WTC11 (cell line): ENCODE results near the gene RRN3. TPM values are rescaled to one million over a fixed set of nuclear protein-coding genes. Genes with fewer than 3 reads are reported as not detected.
"Not testable (repeated sequence)": the region's sequence is repeated elsewhere in the genome, so short reads cannot be mapped to it uniquely, and the experiment has no call there.

Source experiments
- ATAC-seq: fragments of 200-7000 bp; cut with Tn5 transposase; 2 replicates; pipeline ENCODE4 v1.10.0; 2021; ENCODE audit warnings: mild to moderate bottlenecking, moderate library complexity
- CTCF ChIA-PET: fragments of 300-600 bp; sonication (Branson Sonifier 250); formaldehyde crosslinking; loops from one replicate; lab custom pipeline; 2021; ENCODE audit warnings: antibody characterized with exemption; lab: Charles Lee
- POLR2A ChIA-PET: fragments of 350-600 bp; sonication (Branson Sonifier 250); formaldehyde crosslinking; loops from one replicate; lab custom pipeline; 2021; ENCODE audit warnings: antibody characterized with exemption; lab: Charles Lee
- DNase-seq: peaks from one replicate; pipeline ENCODE4 v3.0.0; 2021; ENCODE audit warnings: low spot score
- H3K27ac Mint-ChIP-seq: 2 replicates; pipeline ENCODE4 v1.8.0; 2021; ENCODE audit warnings: mixed read lengths
- H3K27me3 Mint-ChIP-seq: 2 replicates; pipeline ENCODE4 v1.8.0; 2021; ENCODE audit warnings: low read depth, mild to moderate bottlenecking, moderate library complexity, mixed read lengths
- H3K36me3 Mint-ChIP-seq: 2 replicates; pipeline ENCODE4 v1.8.0; 2021; ENCODE audit warnings: mixed read lengths
- H3K4me1 Mint-ChIP-seq: 2 replicates; pipeline ENCODE4 v1.8.0; 2022; ENCODE audit warnings: mixed read lengths
- H3K4me3 Mint-ChIP-seq: 2 replicates; pipeline ENCODE4 v1.8.0; 2021; ENCODE audit warnings: mild to moderate bottlenecking, moderate library complexity, mixed read lengths
- H3K9me3 Mint-ChIP-seq: 2 replicates; pipeline ENCODE4 v1.8.0; 2021; ENCODE audit warnings: mixed read lengths
- AFF4 ChIP-seq: sonication (generic); formaldehyde crosslinking; IDR thresholded peaks from 2 replicates; pipeline ENCODE4 v1.8.1; 2023; ENCODE audit warnings: mild to moderate bottlenecking, missing genetic modification reagents, borderline replicate concordance
- ATF2 ChIP-seq: sonication (generic); formaldehyde crosslinking; IDR thresholded peaks from 2 replicates; pipeline ENCODE4 v1.8.1; 2022; ENCODE audit warnings: low read depth, missing genetic modification reagents, borderline replicate concordance
- ATF6 ChIP-seq: sonication (generic); formaldehyde crosslinking; IDR thresholded peaks from 2 replicates; pipeline ENCODE4 v1.8.1; 2023; ENCODE audit warnings: mild to moderate bottlenecking, missing genetic modification reagents
- E2F5 ChIP-seq: sonication (generic); formaldehyde crosslinking; IDR thresholded peaks from 2 replicates; pipeline ENCODE4 v1.8.1; 2022; ENCODE audit warnings: mild to moderate bottlenecking, moderate library complexity, missing genetic modification reagents
- EMX1 ChIP-seq: fragments of 250-450 bp; sonication (Bioruptor Pico); IDR thresholded peaks from 2 replicates; pipeline ENCODE4 v1.8.0; 2021; ENCODE audit warnings: mild to moderate bottlenecking
- GRHL2 ChIP-seq: fragments of 250-450 bp; sonication (Bioruptor Pico); IDR thresholded peaks from 2 replicates; pipeline ENCODE4 v1.8.0; 2022; ENCODE audit warnings: mild to moderate bottlenecking, moderate library complexity; ENCODE audit not compliant: insufficient replicate concordance, severe bottlenecking
- HMGA2 ChIP-seq: fragments of 250-450 bp; sonication (Bioruptor Pico); IDR thresholded peaks from 2 replicates; pipeline ENCODE4 v1.4.0; 2021; ENCODE audit warnings: mild to moderate bottlenecking, moderate library complexity
- KAT7 ChIP-seq: sonication (generic); formaldehyde crosslinking; IDR thresholded peaks from 2 replicates; pipeline ENCODE4 v1.8.1; 2023; ENCODE audit warnings: missing genetic modification reagents, mild to moderate bottlenecking, borderline replicate concordance
- RORB ChIP-seq: fragments of 250-450 bp; sonication (Bioruptor Pico); IDR thresholded peaks from 2 replicates; pipeline ENCODE4 v1.9.0; 2021; ENCODE audit warnings: mild to moderate bottlenecking
- SMAD4 ChIP-seq: sonication (generic); formaldehyde crosslinking; IDR thresholded peaks from 2 replicates; pipeline ENCODE4 v1.8.0; 2022; ENCODE audit warnings: mild to moderate bottlenecking, missing genetic modification reagents
- ZBTB43 ChIP-seq: sonication (generic); formaldehyde crosslinking; IDR thresholded peaks from 2 replicates; pipeline ENCODE4 v1.8.1; 2023; ENCODE audit warnings: mild to moderate bottlenecking, missing genetic modification reagents
- ZNF396 ChIP-seq: fragments of 250-450 bp; sonication (Bioruptor Pico); IDR thresholded peaks from 2 replicates; pipeline ENCODE4 v1.8.0; 2021; ENCODE audit warnings: mild to moderate bottlenecking, moderate library complexity, borderline replicate concordance
- ZNF416 ChIP-seq: fragments of 250-450 bp; sonication (Bioruptor Pico); IDR thresholded peaks from 2 replicates; pipeline ENCODE4 v1.9.0; 2021; ENCODE audit warnings: mild to moderate bottlenecking, inconsistent platforms
- ZSCAN18 ChIP-seq: fragments of 250-450 bp; sonication (Bioruptor Pico); IDR thresholded peaks from 2 replicates; pipeline ENCODE4 v2.1.2; 2022; ENCODE audit warnings: mild to moderate bottlenecking, moderate library complexity
- total RNA-seq: library from RNA; stranded (reverse); gene quantifications from 3 replicates; pipeline ENCODE4 v1.2.3, GENCODE V29; 2021

The RRN3 gene
- total RNA-seq, 1 experiment from 2014 or later: 25.6 TPM

- POLR2A ChIA-PET: no interaction called here
- CTCF ChIA-PET: interaction anchor here (1.2 to 4.4 kb wide), 2 partner anchors 12 to 16 kb away, joined by 3 to 20 read pairs; partner anchors contain the start of gene NTAN1
- H3K27ac Mint-ChIP-seq: no peak overlapping the region; the same call in 1 of the 2 replicates
- TF ChIP-seq SMAD4 (CRISPR knock-in tag): no peak
- TF ChIP-seq HMGA2 (CRISPR knock-in tag): no peak
- TF ChIP-seq ATF6: no peak
- no peak for TF ChIP-seq EMX1
- no peak for TF ChIP-seq AFF4 (CRISPR knock-in tag)
- no peak for TF ChIP-seq ZNF416 (CRISPR knock-in tag)
- no peak for TF ChIP-seq E2F5
- no peak for TF ChIP-seq ATF2 (CRISPR knock-in tag)
- TF ChIP-seq ZBTB43 (CRISPR knock-in tag): no peak
- TF ChIP-seq ZSCAN18 (CRISPR knock-in tag): no peak
- TF ChIP-seq KAT7 (CRISPR knock-in tag): no peak
- no peak for TF ChIP-seq GRHL2 (CRISPR knock-in tag)
- no peak for TF ChIP-seq RORB (CRISPR knock-in tag)
- TF ChIP-seq ZNF396 (CRISPR knock-in tag): no peak
- TF ChIP-seq, all 79 proteins: peak for 0
- Mint-ChIP-seq H3K4me3 (no peak overlapping the region), H3K9me3 (no peaks in the 10 kb centered on the region), H3K27me3 (no peaks in the 10 kb centered on the region), H3K4me1 (no peaks in the 10 kb centered on the region), H3K36me3 (peaks cover 73% of the 10 kb centered on the region)
- ATAC-seq: no peak
- no peak for DNase-seq
Observed at GRCh38 chr16:15073101-15073500, 21.0 kb downstream of the RRN3 start.

- DNase-seq, POLR2A ChIA-PET, H3K4me3 Mint-ChIP-seq, H3K27me3 Mint-ChIP-seq, H3K9me3 Mint-ChIP-seq, H3K4me1 Mint-ChIP-seq: not testable (repeated sequence)
- CTCF ChIA-PET: interaction anchor here (0.9 to 4.4 kb wide), 3 partner anchors 12 to 24 kb away, joined by 3 to 20 read pairs (median 3); partner anchors contain the start of gene NTAN1
- peak; percentile 92 for ATAC-seq
- Mint-ChIP-seq H3K36me3 (peaks cover 64% of the 10 kb centered on the region), H3K27ac (peak overlapping the region; percentile 76)
Observed at GRCh38 chr16:15071916-15072769, 21.9 kb downstream of the RRN3 start.

GRCh38 chr16:15071013-15071412 lies 23.1 kb downstream of the RRN3 start:
- peaks cover 56% of the 10 kb centered on the region for H3K36me3 Mint-ChIP-seq
- CTCF ChIA-PET, POLR2A ChIA-PET, H3K9me3 Mint-ChIP-seq, H3K27me3 Mint-ChIP-seq, DNase-seq, H3K27ac Mint-ChIP-seq, H3K4me1 Mint-ChIP-seq, ATAC-seq, H3K4me3 Mint-ChIP-seq: not testable (repeated sequence)

- CTCF ChIA-PET, H3K4me3 Mint-ChIP-seq, H3K27me3 Mint-ChIP-seq, H3K9me3 Mint-ChIP-seq, H3K27ac Mint-ChIP-seq, H3K4me1 Mint-ChIP-seq, ATAC-seq, DNase-seq, POLR2A ChIA-PET: not testable (repeated sequence)
- H3K36me3 Mint-ChIP-seq: peaks cover 58% of the 10 kb centered on the region
Observed at GRCh38 chr16:15066690-15067089, 27.4 kb downstream of the RRN3 start.
